IMR-90 (cell line): ENCODE measurements around the gene CDC25B. TPM values are rescaled to one million over a fixed set of nuclear protein-coding genes. Genes with fewer than 3 reads are reported as not detected.

Experiments used
- ATAC-seq: fragments of 200-7000 bp; cut with Tn5 transposase; 2 replicates; pipeline ENCODE4 v1.9.1; 2020; ENCODE audit warnings: low read depth, mild to moderate bottlenecking, moderate library complexity
- BruUV-seq: library from RNA; stranded (reverse); fragments of 400-500 nt; replicated peaks from 2 replicates; lab custom pipeline; 2021; lab: Mats Ljungman, UMichigan
- CTCF ChIA-PET: fragments of 300-600 bp; formaldehyde crosslinking; extraction: SDS; loops from one replicate; lab custom pipeline; 2021; ENCODE audit warnings: antibody characterized with exemption; lab: Yijun Ruan, JAX
- POLR2A ChIA-PET: fragments of 300-600 bp; sonication (Branson Sonifier 250); formaldehyde crosslinking; loops from one replicate; lab custom pipeline; 2022; ENCODE audit warnings: antibody characterized with exemption; ENCODE audit not compliant: unreplicated experiment; lab: Charles Lee
- DNase-seq: peaks from one replicate; pipeline ENCODE4 v3.0.0; 2013
- H2AFZ ChIP-seq: replicated peaks from 2 replicates; pipeline ENCODE3; 2013; ENCODE audit warnings: low read length, mild to moderate bottlenecking; ENCODE audit not compliant: poor library complexity
- H2AK5ac ChIP-seq: 2 replicates; pipeline ENCODE4 v1.6.1; 2013; ENCODE audit warnings: low read depth, low read length, inconsistent platforms
- H2AK9ac ChIP-seq: replicated peaks from 2 replicates; pipeline ENCODE3; 2013; ENCODE audit warnings: mild to moderate bottlenecking, low read depth, low read length, moderate library complexity; ENCODE audit not compliant: poor library complexity
- H2BK120ac ChIP-seq: 2 replicates; pipeline ENCODE4 v1.6.1; 2013; ENCODE audit warnings: low read depth, low read length, inconsistent platforms
- H2BK15ac ChIP-seq: 3 replicates; pipeline ENCODE4 v1.6.1; 2013; ENCODE audit warnings: low read depth, low read length, inconsistent platforms
- H2BK20ac ChIP-seq: 2 replicates; pipeline ENCODE4 v1.6.1; 2013; ENCODE audit warnings: low read depth, mild to moderate bottlenecking, inconsistent platforms, low read length, moderate library complexity
- H2BK5ac ChIP-seq: 2 replicates; pipeline ENCODE4 v1.6.1; 2013; ENCODE audit warnings: mild to moderate bottlenecking, low read depth, low read length, inconsistent platforms; ENCODE audit not compliant: poor library complexity, severe bottlenecking
- H3K14ac ChIP-seq: replicated peaks from 2 replicates; pipeline ENCODE4 v1.6.1; 2013; ENCODE audit warnings: low read depth, low read length, inconsistent platforms
- H3K18ac ChIP-seq: 2 replicates; pipeline ENCODE4 v1.6.1; 2013; ENCODE audit warnings: low read depth, low read length, control low read depth
- H3K23ac ChIP-seq: 2 replicates; pipeline ENCODE4 v1.6.1; 2013; ENCODE audit warnings: low read depth, low read length, inconsistent platforms
- H3K27ac ChIP-seq: 2 replicates; pipeline ENCODE4 v1.5.1; 2013; ENCODE audit warnings: mild to moderate bottlenecking, control low read depth, low read length; ENCODE audit not compliant: insufficient read depth
- H3K27me3 ChIP-seq: 2 replicates; pipeline ENCODE4 v1.6.1; 2013; ENCODE audit warnings: low read length; ENCODE audit not compliant: control insufficient read depth, insufficient read depth
- H3K36me3 ChIP-seq: 2 replicates; pipeline ENCODE4 v1.6.1; 2013; ENCODE audit warnings: low read length, mixed read lengths; ENCODE audit not compliant: control insufficient read depth, insufficient read depth
- H3K4ac ChIP-seq: 2 replicates; pipeline ENCODE4 v1.6.1; 2013; ENCODE audit warnings: low read depth, low read length, inconsistent platforms
- H3K4me1 ChIP-seq: 2 replicates; pipeline ENCODE4 v1.6.1; 2013; ENCODE audit warnings: low read length, mixed read lengths; ENCODE audit not compliant: control insufficient read depth, insufficient read depth
- H3K4me2 ChIP-seq: 2 replicates; pipeline ENCODE4 v1.6.1; 2013; ENCODE audit warnings: low read depth, mild to moderate bottlenecking, control low read depth, low read length, moderate library complexity
- H3K4me3 ChIP-seq: 2 replicates; pipeline ENCODE4 v1.5.1; 2013; ENCODE audit warnings: low read depth, mild to moderate bottlenecking, control low read depth, low read length, moderate library complexity; ENCODE audit not compliant: insufficient read depth
- H3K56ac ChIP-seq: 2 replicates; pipeline ENCODE4 v1.6.1; 2013; ENCODE audit warnings: low read length, inconsistent platforms; ENCODE audit not compliant: insufficient read depth; ENCODE audit errors: extremely low read depth
- H3K79me1 ChIP-seq, 2 experiments: 2 replicates each; pipeline ENCODE4 v1.6.1; 2013; ENCODE audit warnings: low read length in 2 of 2, inconsistent platforms in 1 of 2, low read depth in 1 of 2
- H3K9ac ChIP-seq: 2 replicates; pipeline ENCODE4 v1.6.1; 2013; ENCODE audit warnings: low read depth, low read length, control low read depth
- H3K9me1 ChIP-seq: 2 replicates; pipeline ENCODE4 v1.6.1; 2013; ENCODE audit warnings: low read length, inconsistent platforms; ENCODE audit not compliant: insufficient read depth
- H3K9me3 ChIP-seq: 2 replicates; pipeline ENCODE4 v1.6.1; 2013; ENCODE audit warnings: low read length; ENCODE audit not compliant: control insufficient read depth, insufficient read depth
- H4K20me1 ChIP-seq: 2 replicates; pipeline ENCODE4 v1.6.1; 2013; ENCODE audit warnings: low read length, inconsistent platforms; ENCODE audit not compliant: insufficient read depth
- H4K5ac ChIP-seq: 2 replicates; pipeline ENCODE4 v1.6.1; 2013; ENCODE audit warnings: mild to moderate bottlenecking, low read depth, low read length, control low read depth
- H4K8ac ChIP-seq, 2 experiments: 2 replicates each; pipeline ENCODE4 v1.6.1; 2013; ENCODE audit warnings: low read depth in 2 of 2, low read length in 2 of 2, control low read depth in 1 of 2, inconsistent platforms in 1 of 2
- H4K91ac ChIP-seq: 2 replicates; pipeline ENCODE4 v1.6.1; 2013; ENCODE audit warnings: low read depth, low read length, inconsistent platforms; ENCODE audit not compliant: insufficient read depth
- CTCF ChIP-seq: conservative IDR thresholded peaks from 2 replicates; pipeline ENCODE4 v1.5.1; 2012; ENCODE audit warnings: mild to moderate bottlenecking, low read depth, low read length, improper control_type of control experiment
- MAZ ChIP-seq: IDR thresholded peaks from 2 replicates; pipeline ENCODE4 v1.6.1; 2012; ENCODE audit warnings: low read depth, mild to moderate bottlenecking, low read length, improper control_type of control experiment, moderate library complexity, borderline replicate concordance
- NFE2L2 ChIP-seq: fragments of 150-350 bp; IDR thresholded peaks from 2 replicates; pipeline ENCODE4 v1.6.1; 2016; ENCODE audit warnings: low read depth, mild to moderate bottlenecking, low read length
- POLR2A ChIP-seq: IDR thresholded peaks from 2 replicates; pipeline ENCODE4 v1.6.1; 2012; ENCODE audit warnings: mild to moderate bottlenecking, low read depth, low read length
- RAD21 ChIP-seq: IDR thresholded peaks from 2 replicates; pipeline ENCODE4 v1.6.1; 2012; ENCODE audit warnings: low read length, improper control_type of control experiment
- RCOR1 ChIP-seq: IDR thresholded peaks from 2 replicates; pipeline ENCODE4 v1.6.1; 2012; ENCODE audit warnings: mild to moderate bottlenecking, low read length, improper control_type of control experiment; ENCODE audit not compliant: insufficient replicate concordance
- RFX5 ChIP-seq: IDR thresholded peaks from 2 replicates; pipeline ENCODE4 v1.8.0; 2012; ENCODE audit warnings: low read depth, mild to moderate bottlenecking, low read length, moderate library complexity
- WGBS, 2 experiments: methylation state at CpG; one replicate each; pipeline versions ENCODE4 v1.1.5 to v1.1.7; 2013; ENCODE audit warnings: missing lambda C conversion rate in 2 of 2; ENCODE audit not compliant: insufficient read length in 1 of 2; ENCODE audit errors: extremely low coverage in 2 of 2; 5-methylcytosine and 5-hydroxymethylcytosine counted together
- dilution Hi-C: fragments of 300-500 bp; cut with HindIII; formaldehyde crosslinking; loops from one replicate; pipeline ENCODE4 v1.14.3; 2018; ENCODE audit warnings: low sequenced_read_pairs; ENCODE audit not compliant: unreplicated experiment
- in situ Hi-C: fragments of 300-500 bp; cut with MboI; formaldehyde crosslinking; loops from 3 replicates; pipeline ENCODE4 v1.14.3; 2019; ENCODE audit warnings: low sequenced_read_pairs, inconsistent platforms, mixed read lengths
- intact Hi-C: fragments of 100-400 bp; cut with micrococcal nuclease; formaldehyde crosslinking; loops from 2 replicates; pipeline ENCODE4 v1.10.0; 2022
- polyA plus RNA-seq, 3 experiments: library from polyadenylated mRNA; depleted of rRNA; stranded (reverse); fragments of >200 nt; gene quantifications; 2 replicates each; pipeline ENCODE4 v1.2.3, GENCODE V29; 2012; ENCODE audit warnings: low replicate concordance in 1 of 3
- total RNA-seq: library from RNA; depleted of rRNA; stranded (reverse); fragments of >200 nt; gene quantifications from 2 replicates; pipeline ENCODE4 v1.2.3, GENCODE V29; 2012
- TF ChIP-seq, protein P1 (sequence below): fragments of 150-350 bp; IDR thresholded peaks from 2 replicates; pipeline ENCODE4 v1.6.1; 2016; ENCODE audit warnings: low read depth, mild to moderate bottlenecking, low read length, moderate library complexity, borderline replicate concordance

Gene CDC25B
- total and polyA plus RNA-seq, 2 of the 4 experiments (the other 2 are of a cell fraction), result 14.5 to 50.5 TPM

GRCh38 chr20:3783068-3783489, 13.0 kb upstream of the CDC25B start:
- in situ Hi-C loops, result loop anchor here (10.0 kb wide), 1 partner anchor 302 kb away; no protein-coding TSS in a partner anchor
- Histone ChIP-seq H4K8ac (no peak overlapping the region), H3K79me1 (peaks cover 7 to 40% of the 10 kb centered on the region in 2 experiments; a peak in 3 of 4 replicates), H3K9me1 (peaks cover 12% of the 10 kb centered on the region), H4K20me1 (peaks cover 50% of the 10 kb centered on the region), H3K4me1 (peaks cover 16% of the 10 kb centered on the region), H3K18ac (no peak overlapping the region), H4K5ac (no peak overlapping the region), H3K9me3 (no peaks in the 10 kb centered on the region), H3K14ac (no peak overlapping the region), H3K4me2 (no peak overlapping the region; the same call in 1 of the 2 replicates), H3K9ac (no peak overlapping the region), H3K23ac (no peak overlapping the region), H2BK20ac (no peak overlapping the region), H2BK15ac (no peak overlapping the region), H4K91ac (no peak overlapping the region), H2AFZ (no peak overlapping the region), H3K4ac (no peak overlapping the region), H2BK5ac (no peak overlapping the region), H3K36me3 (peaks cover 11% of the 10 kb centered on the region), H2AK9ac (no peak overlapping the region), H3K4me3 (no peak overlapping the region), H2BK120ac (no peak overlapping the region), H3K56ac (no peak overlapping the region), H2AK5ac (no peak overlapping the region), H3K27ac (no peak overlapping the region), H3K27me3 (peaks cover 8% of the 10 kb centered on the region; the same call in 1 of the 2 replicates)
- DNase-seq (no peak), ATAC-seq (no peak)
- TF ChIP-seq RAD21, result no peak
- no peak for TF ChIP-seq MAZ
- TF ChIP-seq CTCF, result no peak
- no peak for TF ChIP-seq RCOR1
- no peak for TF ChIP-seq NFE2L2
- TF ChIP-seq POLR2A, result no peak
- TF ChIP-seq, protein P1, sequence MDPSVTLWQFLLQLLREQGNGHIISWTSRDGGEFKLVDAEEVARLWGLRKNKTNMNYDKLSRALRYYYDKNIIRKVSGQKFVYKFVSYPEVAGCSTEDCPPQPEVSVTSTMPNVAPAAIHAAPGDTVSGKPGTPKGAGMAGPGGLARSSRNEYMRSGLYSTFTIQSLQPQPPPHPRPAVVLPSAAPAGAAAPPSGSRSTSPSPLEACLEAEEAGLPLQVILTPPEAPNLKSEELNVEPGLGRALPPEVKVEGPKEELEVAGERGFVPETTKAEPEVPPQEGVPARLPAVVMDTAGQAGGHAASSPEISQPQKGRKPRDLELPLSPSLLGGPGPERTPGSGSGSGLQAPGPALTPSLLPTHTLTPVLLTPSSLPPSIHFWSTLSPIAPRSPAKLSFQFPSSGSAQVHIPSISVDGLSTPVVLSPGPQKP, result no peak
- TF ChIP-seq RFX5, result no peak
- 40% methylated on average over 1 of the region's 2 CpGs; no CpG with 5 or more reads in 1 of the 2 experiments for WGBS, 2 experiments
- intact Hi-C loops, result no loop called here
- ChIA-PET POLR2A (no interaction called here), CTCF (no interaction called here)
- dilution Hi-C loops, result no loop called here
- BruUV-seq, result no TSS peak
